Measurements from ENCODE around the gene VIT.
"Not testable (repeated sequence)": the region's sequence is repeated elsewhere in the genome, so short reads cannot be mapped to it uniquely, and the experiment has no call there.

Gene VIT

GRCh38 chr2:36678856-36679255, 17.7 kb upstream of the VIT start:
- no peak for DNase-seq

- no peak for DNase-seq
Observed at GRCh38 chr2:36680012-36680411, 16.5 kb upstream of the VIT start.

GRCh38 chr2:36682562-36682961, 13.9 kb upstream of the VIT start:
- no peak for DNase-seq

- no peak for DNase-seq
Observed at GRCh38 chr2:36683002-36683401, 13.5 kb upstream of the VIT start.

GRCh38 chr2:36688291-36688690, 8.2 kb upstream of the VIT start:
- not testable (repeated sequence) for DNase-seq

- not testable (repeated sequence) for DNase-seq
Observed at GRCh38 chr2:36689013-36689412, 7.5 kb upstream of the VIT start.

GRCh38 chr2:36692121-36692520, 4.4 kb upstream of the VIT start:
- no peak for DNase-seq

- DNase-seq, result no peak
Observed at GRCh38 chr2:36693825-36694224, 2.7 kb upstream of the VIT start.

- no peak for DNase-seq
Observed at GRCh38 chr2:36695746-36696415, 626 bp upstream of the VIT start.

GRCh38 chr2:36697424-36698066, 1.0 kb downstream of the VIT start:
- no peak for DNase-seq

GRCh38 chr2:36698993-36699392, 2.5 kb downstream of the VIT start:
- DNase-seq, result peak; percentile 7

- DNase-seq, result no peak
Observed at GRCh38 chr2:36700311-36700710, 3.8 kb downstream of the VIT start.

GRCh38 chr2:36701391-36701795, 4.9 kb downstream of the VIT start:
- DNase-seq, result no peak

GRCh38 chr2:36701918-36702317, 5.4 kb downstream of the VIT start:
- no peak for DNase-seq

- no peak for DNase-seq
Observed at GRCh38 chr2:36702781-36703180, 6.3 kb downstream of the VIT start.

GRCh38 chr2:36704475-36705150, 8.1 kb downstream of the VIT start:
- no peak for DNase-seq

- no peak for DNase-seq
Observed at GRCh38 chr2:36705326-36706020, 9.0 kb downstream of the VIT start.

- peak; percentile 0 for DNase-seq
Observed at GRCh38 chr2:36706021-36706876, 9.7 kb downstream of the VIT start.

- DNase-seq, result no peak
Observed at GRCh38 chr2:36707050-36707449, 10.5 kb downstream of the VIT start.

- DNase-seq, result no peak
Observed at GRCh38 chr2:36708041-36708741, 11.7 kb downstream of the VIT start.

- DNase-seq, result no peak
Observed at GRCh38 chr2:36710858-36711515, 14.5 kb downstream of the VIT start.

Data from CD4-positive, alpha-beta T cell treated with Interferon gamma for 1 hour (primary cell).